K562 (cell line): Measurements from ENCODE around the gene PTPRZ1. TPM values are rescaled to one million over a fixed set of nuclear protein-coding genes. Genes with fewer than 3 reads are reported as not detected.

Experiments used
- ATF1 ChIP-seq, 2 experiments: fragments of 450-650 bp in 1 of 2; IDR thresholded peaks; 2 replicates each; pipeline ENCODE4 v1.6.1; 2016; ENCODE audit warnings: missing compliant biosample characterization in 1 of 2, missing genetic modification characterization in 1 of 2
- DIDO1 ChIP-seq: fragments of 450-650 bp; IDR thresholded peaks from 2 replicates; pipeline ENCODE4 v1.6.1; 2016; ENCODE audit warnings: low read depth, missing biosample characterization, missing genetic modification characterization
- IRF9 ChIP-seq: fragments of 450-650 bp; IDR thresholded peaks from 2 replicates; pipeline ENCODE4 v1.6.1; 2016; ENCODE audit warnings: missing biosample characterization, missing genetic modification characterization
- SNAPC5 ChIP-seq: fragments of 250-450 bp; sonication (Bioruptor Pico); IDR thresholded peaks from 2 replicates; pipeline ENCODE4 v1.8.0; 2021; ENCODE audit warnings: moderate library complexity, mild to moderate bottlenecking, inconsistent platforms
- ZNF143 ChIP-seq: sonication (generic); formaldehyde crosslinking; IDR thresholded peaks from 2 replicates; pipeline ENCODE4 v1.9.0; 2022; ENCODE audit warnings: mild to moderate bottlenecking, missing genetic modification reagents
- polyA plus RNA-seq, 8 experiments: library from polyadenylated mRNA; depleted of rRNA in 4 of 8; stranded (reverse) in 5 of 8; unstranded in 3 of 8; fragments of >200 nt; fragmentation: Nextera tagmentation in 2 of 8; fragmentation: Illumina TruSeq in 1 of 8; extraction: Ambion mirVana in 2 of 8; extraction: Trizol in 1 of 8; gene quantifications; 2 replicates each; pipeline versions ENCODE4 v1.2.1 to v1.2.3, GENCODE V29; 2011 to 2014; ENCODE audit warnings: inconsistent platforms in 1 of 8, missing spikeins in 1 of 8
- total RNA-seq, 7 experiments: library from RNA; depleted of rRNA in 6 of 7; stranded (reverse); fragments of >200 nt in 6 of 7; fragmentation: Illumina TruSeq in 2 of 7; extraction: Trizol in 2 of 7; gene quantifications; 2 replicates each; pipeline versions ENCODE4 v1.2.1 to v1.2.3, GENCODE V29; 2011 to 2021; ENCODE audit warnings: low replicate concordance in 1 of 7
- TF ChIP-seq, protein P1 (sequence below): fragments of 450-650 bp; IDR thresholded peaks from 2 replicates; pipeline ENCODE4 v1.6.1; 2016; ENCODE audit warnings: mild to moderate bottlenecking, moderate library complexity
- TF ChIP-seq, protein P2 (sequence below): fragments of 250-450 bp; sonication (Bioruptor Pico); IDR thresholded peaks from 2 replicates; pipeline ENCODE4 v1.4.0; 2020

The PTPRZ1 gene
- total and polyA plus RNA-seq, 9 of the 15 experiments (the other 6 are each of a cell fraction or from before 2014, with no cell fraction given) = 0.04 TPM; not detected in 7

GRCh38 chr7:122054393-122054792 is 181.4 kb downstream of the PTPRZ1 start (continued):
- no peak for TF ChIP-seq SNAPC5 (CRISPR knock-in tag)
- no peak for TF ChIP-seq ATF1 (CRISPR knock-in tag; IDR thresholded peaks at IDR 0.05)
- TF ChIP-seq ATF1 (tag; IDR thresholded peaks at IDR 0.05) = no peak
- TF ChIP-seq IRF9 = no peak
- TF ChIP-seq, protein P1, sequence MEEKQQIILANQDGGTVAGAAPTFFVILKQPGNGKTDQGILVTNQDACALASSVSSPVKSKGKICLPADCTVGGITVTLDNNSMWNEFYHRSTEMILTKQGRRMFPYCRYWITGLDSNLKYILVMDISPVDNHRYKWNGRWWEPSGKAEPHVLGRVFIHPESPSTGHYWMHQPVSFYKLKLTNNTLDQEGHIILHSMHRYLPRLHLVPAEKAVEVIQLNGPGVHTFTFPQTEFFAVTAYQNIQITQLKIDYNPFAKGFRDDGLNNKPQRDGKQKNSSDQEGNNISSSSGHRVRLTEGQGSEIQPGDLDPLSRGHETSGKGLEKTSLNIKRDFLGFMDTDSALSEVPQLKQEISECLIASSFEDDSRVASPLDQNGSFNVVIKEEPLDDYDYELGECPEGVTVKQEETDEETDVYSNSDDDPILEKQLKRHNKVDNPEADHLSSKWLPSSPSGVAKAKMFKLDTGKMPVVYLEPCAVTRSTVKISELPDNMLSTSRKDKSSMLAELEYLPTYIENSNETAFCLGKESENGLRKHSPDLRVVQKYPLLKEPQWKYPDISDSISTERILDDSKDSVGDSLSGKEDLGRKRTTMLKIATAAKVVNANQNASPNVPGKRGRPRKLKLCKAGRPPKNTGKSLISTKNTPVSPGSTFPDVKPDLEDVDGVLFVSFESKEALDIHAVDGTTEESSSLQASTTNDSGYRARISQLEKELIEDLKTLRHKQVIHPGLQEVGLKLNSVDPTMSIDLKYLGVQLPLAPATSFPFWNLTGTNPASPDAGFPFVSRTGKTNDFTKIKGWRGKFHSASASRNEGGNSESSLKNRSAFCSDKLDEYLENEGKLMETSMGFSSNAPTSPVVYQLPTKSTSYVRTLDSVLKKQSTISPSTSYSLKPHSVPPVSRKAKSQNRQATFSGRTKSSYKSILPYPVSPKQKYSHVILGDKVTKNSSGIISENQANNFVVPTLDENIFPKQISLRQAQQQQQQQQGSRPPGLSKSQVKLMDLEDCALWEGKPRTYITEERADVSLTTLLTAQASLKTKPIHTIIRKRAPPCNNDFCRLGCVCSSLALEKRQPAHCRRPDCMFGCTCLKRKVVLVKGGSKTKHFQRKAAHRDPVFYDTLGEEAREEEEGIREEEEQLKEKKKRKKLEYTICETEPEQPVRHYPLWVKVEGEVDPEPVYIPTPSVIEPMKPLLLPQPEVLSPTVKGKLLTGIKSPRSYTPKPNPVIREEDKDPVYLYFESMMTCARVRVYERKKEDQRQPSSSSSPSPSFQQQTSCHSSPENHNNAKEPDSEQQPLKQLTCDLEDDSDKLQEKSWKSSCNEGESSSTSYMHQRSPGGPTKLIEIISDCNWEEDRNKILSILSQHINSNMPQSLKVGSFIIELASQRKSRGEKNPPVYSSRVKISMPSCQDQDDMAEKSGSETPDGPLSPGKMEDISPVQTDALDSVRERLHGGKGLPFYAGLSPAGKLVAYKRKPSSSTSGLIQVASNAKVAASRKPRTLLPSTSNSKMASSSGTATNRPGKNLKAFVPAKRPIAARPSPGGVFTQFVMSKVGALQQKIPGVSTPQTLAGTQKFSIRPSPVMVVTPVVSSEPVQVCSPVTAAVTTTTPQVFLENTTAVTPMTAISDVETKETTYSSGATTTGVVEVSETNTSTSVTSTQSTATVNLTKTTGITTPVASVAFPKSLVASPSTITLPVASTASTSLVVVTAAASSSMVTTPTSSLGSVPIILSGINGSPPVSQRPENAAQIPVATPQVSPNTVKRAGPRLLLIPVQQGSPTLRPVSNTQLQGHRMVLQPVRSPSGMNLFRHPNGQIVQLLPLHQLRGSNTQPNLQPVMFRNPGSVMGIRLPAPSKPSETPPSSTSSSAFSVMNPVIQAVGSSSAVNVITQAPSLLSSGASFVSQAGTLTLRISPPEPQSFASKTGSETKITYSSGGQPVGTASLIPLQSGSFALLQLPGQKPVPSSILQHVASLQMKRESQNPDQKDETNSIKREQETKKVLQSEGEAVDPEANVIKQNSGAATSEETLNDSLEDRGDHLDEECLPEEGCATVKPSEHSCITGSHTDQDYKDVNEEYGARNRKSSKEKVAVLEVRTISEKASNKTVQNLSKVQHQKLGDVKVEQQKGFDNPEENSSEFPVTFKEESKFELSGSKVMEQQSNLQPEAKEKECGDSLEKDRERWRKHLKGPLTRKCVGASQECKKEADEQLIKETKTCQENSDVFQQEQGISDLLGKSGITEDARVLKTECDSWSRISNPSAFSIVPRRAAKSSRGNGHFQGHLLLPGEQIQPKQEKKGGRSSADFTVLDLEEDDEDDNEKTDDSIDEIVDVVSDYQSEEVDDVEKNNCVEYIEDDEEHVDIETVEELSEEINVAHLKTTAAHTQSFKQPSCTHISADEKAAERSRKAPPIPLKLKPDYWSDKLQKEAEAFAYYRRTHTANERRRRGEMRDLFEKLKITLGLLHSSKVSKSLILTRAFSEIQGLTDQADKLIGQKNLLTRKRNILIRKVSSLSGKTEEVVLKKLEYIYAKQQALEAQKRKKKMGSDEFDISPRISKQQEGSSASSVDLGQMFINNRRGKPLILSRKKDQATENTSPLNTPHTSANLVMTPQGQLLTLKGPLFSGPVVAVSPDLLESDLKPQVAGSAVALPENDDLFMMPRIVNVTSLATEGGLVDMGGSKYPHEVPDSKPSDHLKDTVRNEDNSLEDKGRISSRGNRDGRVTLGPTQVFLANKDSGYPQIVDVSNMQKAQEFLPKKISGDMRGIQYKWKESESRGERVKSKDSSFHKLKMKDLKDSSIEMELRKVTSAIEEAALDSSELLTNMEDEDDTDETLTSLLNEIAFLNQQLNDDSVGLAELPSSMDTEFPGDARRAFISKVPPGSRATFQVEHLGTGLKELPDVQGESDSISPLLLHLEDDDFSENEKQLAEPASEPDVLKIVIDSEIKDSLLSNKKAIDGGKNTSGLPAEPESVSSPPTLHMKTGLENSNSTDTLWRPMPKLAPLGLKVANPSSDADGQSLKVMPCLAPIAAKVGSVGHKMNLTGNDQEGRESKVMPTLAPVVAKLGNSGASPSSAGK = no peak
- TF ChIP-seq, protein P2, sequence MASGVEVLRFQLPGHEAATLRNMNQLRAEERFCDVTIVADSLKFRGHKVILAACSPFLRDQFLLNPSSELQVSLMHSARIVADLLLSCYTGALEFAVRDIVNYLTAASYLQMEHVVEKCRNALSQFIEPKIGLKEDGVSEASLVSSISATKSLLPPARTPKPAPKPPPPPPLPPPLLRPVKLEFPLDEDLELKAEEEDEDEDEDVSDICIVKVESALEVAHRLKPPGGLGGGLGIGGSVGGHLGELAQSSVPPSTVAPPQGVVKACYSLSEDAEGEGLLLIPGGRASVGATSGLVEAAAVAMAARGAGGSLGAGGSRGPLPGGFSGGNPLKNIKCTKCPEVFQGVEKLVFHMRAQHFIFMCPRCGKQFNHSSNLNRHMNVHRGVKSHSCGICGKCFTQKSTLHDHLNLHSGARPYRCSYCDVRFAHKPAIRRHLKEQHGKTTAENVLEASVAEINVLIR (CRISPR knock-in tag) = no peak
- no peak for TF ChIP-seq ZNF143 (CRISPR knock-in tag)
- TF ChIP-seq DIDO1 = no peak
